Inferior parietal cortex (tissue), 1 donor: ENCODE measurements around the gene NIN.

Experiments used
- DNase-seq: peaks from one replicate; pipeline ENCODE4 v3.0.0-alpha.2; 2016; ENCODE audit errors: extremely low spot score

Gene NIN

GRCh38 chr14:50790589-50790988 lies 40.4 kb downstream of the NIN start:
- DNase-seq = no peak

GRCh38 chr14:50786751-50787464 lies 44.1 kb downstream of the NIN start:
- DNase-seq = no peak

- DNase-seq = no peak
Measured at GRCh38 chr14:50785457-50786063, 45.4 kb downstream of the NIN start.

GRCh38 chr14:50784683-50785456 lies 46.1 kb downstream of the NIN start:
- no peak for DNase-seq

- no peak for DNase-seq
Measured at GRCh38 chr14:50783563-50783962, 47.4 kb downstream of the NIN start.

GRCh38 chr14:50780393-50780792 lies 50.6 kb downstream of the NIN start:
- no peak for DNase-seq

GRCh38 chr14:50778721-50779483 lies 52.1 kb downstream of the NIN start:
- DNase-seq = no peak

GRCh38 chr14:50776522-50776921 lies 54.4 kb downstream of the NIN start:
- no peak for DNase-seq

- no peak for DNase-seq
Measured at GRCh38 chr14:50775357-50775756, 55.6 kb downstream of the NIN start.

GRCh38 chr14:50774542-50775267 lies 56.3 kb downstream of the NIN start:
- DNase-seq = no peak

GRCh38 chr14:50773632-50774541 lies 57.1 kb downstream of the NIN start:
- DNase-seq = peak; percentile 80

- DNase-seq = no peak
Measured at GRCh38 chr14:50772412-50772811, 58.5 kb downstream of the NIN start.

GRCh38 chr14:50770586-50770985 lies 60.4 kb downstream of the NIN start:
- no peak for DNase-seq

- no peak for DNase-seq
Measured at GRCh38 chr14:50769863-50770500, 61.0 kb downstream of the NIN start.

- no peak for DNase-seq
Measured at GRCh38 chr14:50768680-50769079, 62.3 kb downstream of the NIN start.

GRCh38 chr14:50766338-50766886 lies 64.5 kb downstream of the NIN start:
- DNase-seq = no peak

- DNase-seq = no peak
Measured at GRCh38 chr14:50763382-50764007, 67.5 kb downstream of the NIN start.

GRCh38 chr14:50762931-50763300 lies 68.0 kb downstream of the NIN start:
- DNase-seq = no peak
